ENCODE results near the gene ITIH1.
A peak's percentile ranks its signal among the peaks of the same experiment; 100 is the strongest.
"Not testable (repeated sequence)": the region's sequence is repeated elsewhere in the genome, so short reads cannot be mapped to it uniquely, and the experiment has no call there.

ITIH1 gene, protein sequence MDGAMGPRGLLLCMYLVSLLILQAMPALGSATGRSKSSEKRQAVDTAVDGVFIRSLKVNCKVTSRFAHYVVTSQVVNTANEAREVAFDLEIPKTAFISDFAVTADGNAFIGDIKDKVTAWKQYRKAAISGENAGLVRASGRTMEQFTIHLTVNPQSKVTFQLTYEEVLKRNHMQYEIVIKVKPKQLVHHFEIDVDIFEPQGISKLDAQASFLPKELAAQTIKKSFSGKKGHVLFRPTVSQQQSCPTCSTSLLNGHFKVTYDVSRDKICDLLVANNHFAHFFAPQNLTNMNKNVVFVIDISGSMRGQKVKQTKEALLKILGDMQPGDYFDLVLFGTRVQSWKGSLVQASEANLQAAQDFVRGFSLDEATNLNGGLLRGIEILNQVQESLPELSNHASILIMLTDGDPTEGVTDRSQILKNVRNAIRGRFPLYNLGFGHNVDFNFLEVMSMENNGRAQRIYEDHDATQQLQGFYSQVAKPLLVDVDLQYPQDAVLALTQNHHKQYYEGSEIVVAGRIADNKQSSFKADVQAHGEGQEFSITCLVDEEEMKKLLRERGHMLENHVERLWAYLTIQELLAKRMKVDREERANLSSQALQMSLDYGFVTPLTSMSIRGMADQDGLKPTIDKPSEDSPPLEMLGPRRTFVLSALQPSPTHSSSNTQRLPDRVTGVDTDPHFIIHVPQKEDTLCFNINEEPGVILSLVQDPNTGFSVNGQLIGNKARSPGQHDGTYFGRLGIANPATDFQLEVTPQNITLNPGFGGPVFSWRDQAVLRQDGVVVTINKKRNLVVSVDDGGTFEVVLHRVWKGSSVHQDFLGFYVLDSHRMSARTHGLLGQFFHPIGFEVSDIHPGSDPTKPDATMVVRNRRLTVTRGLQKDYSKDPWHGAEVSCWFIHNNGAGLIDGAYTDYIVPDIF

DNA sequence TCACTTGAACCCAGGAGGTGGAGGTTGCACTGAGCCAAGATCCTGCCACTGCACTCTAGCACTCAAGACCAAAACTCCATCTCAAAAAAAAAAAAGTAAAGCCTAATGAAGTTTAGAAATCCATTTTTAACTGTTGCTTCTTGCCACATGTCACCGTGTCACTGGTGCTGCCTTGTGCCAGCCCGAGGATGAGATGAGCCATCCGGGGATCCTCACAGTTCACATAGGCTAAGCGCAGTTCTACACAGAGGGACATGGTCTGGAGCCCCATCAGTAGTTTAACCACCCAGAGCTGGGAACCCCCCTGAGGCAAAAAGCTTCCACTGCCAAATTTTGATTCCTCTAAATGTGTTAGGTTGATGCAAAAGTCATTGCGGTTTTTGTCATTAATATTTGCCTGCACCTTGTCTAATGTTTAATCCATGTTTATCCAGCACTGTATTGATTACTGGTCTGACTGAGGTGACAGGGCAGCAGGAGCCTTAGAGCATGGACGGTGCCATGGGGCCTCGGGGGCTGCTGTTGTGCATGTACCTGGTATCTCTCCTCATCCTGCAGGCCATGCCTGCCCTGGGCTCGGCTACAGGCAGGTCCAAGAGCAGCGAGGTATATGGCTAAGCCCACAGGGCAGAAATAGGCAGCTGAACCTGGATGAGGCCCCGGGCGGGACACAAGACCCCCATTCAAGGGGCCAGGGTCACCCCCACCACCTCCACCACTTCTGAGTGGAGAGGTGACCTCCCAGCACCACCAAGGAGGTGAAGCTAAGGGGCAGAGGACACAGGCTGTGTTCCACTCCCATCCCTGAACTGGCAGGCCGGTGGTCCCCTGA, at the start of gene ITIH1:
Gene ITIH1, plus strand, starts transcription at position 473 of the 832 bp plus-strand sequence. Its CDS starts 17 bp downstream, at position 490.
- no peak for DNase-seq

DNA sequence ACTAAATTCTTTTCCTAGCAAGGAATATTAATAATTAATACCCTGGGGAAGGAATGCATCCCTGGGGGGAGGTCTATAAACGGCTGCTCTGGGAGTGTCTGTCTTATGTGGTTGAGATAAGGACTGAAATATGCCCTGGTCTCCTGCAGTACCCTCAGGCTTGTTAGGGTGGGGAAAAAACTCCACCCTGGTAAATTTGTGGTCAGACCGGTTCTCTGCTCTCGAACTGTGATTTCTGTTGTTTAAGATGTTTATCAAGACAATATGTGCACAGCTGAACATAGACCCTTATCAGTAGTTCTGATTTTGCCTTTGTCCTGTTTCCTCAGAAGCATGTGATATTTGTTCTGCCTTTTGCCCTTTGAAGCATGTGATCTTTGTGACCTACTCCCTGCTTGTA, 48.6 kb upstream of the ITIH1 start:
- DNase-seq = not testable (repeated sequence)

DNA sequence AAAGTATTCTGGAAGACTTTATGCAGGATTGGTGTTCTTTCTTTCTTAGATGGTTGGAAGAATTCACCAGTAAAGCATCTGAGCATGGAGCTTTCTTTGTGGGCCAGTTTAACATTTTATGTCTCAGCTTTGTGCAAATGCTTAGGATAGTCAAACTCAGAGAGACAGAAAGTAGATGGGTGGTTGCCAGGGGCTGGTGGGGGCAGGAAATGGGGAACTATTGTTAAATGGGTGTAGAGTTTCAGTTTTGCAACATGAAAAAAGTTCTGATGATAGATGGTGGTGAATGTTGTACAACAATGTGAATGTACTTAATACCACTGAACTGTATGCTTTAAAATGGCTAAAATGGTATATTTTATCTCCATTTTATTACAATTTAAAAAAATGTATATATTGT, 46.7 kb upstream of the ITIH1 start:
- no peak for DNase-seq

DNA sequence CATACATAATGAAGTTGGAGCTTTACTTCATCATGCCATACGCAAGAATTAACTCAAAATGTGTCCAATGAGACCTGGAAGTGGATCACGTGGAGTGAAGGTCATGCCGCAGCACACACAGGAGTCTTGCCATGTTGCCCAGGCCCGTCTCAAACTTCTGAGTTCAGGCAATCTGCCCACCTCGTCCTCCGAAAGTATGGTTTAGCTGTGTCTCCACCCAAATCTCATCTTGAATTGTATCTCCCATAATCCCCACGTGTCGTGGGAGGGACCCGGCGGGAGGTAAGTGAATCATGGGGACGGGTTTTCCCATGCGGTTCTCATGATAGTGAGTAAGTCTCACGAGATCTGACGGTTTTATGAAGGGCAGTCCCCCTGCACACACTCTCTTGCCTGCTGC, 45.8 kb upstream of the ITIH1 start:
- DNase-seq = no peak

DNA sequence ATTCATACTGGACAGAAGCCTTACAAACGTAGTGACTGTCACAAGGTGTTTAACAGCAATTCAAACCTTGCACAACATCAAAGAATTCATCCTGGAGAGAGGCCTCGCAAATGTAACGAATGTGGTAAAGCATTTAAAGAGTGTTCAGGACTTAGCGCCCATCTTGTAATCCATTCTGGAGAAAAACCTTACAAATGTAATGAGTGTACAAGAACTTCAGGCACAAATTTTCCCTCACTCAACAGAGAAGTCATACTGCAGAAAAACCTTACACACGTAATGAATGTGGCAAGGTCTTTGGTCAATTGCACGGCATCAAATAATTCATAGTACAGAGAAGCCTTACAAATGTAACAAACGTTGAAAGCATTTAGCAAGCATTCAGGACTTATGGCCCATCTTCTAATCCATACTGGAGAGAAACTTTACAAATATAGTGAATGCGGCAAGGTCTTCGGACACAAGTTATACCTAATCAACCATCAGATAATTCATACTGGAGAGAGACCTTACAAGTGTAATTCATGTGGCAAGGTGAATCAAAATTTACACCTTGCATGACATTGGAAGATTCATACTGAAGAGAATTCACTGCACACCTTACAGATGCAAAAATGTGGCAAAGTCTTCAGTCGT, 44.0 kb upstream of the ITIH1 start:
- DNase-seq = no peak

DNA sequence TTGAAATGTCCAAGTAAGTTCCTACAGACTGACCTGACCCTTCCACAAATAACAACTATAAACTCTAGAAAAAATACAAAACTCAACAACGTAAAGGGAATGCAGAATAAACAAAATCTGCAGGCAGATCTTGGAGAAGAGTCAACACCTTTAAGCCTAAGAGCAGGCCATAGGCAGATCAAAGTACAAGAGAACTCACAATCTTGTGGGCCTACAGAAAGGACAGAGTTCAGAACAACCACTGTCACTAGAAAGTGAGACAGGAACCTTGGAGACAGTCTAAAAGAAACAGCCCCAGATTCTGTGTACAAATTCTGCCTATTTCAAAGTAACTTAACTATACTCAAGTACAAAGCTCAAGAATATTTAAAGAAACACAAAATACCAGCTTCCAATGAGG, 37.7 kb upstream of the ITIH1 start:
- no peak for DNase-seq

DNA sequence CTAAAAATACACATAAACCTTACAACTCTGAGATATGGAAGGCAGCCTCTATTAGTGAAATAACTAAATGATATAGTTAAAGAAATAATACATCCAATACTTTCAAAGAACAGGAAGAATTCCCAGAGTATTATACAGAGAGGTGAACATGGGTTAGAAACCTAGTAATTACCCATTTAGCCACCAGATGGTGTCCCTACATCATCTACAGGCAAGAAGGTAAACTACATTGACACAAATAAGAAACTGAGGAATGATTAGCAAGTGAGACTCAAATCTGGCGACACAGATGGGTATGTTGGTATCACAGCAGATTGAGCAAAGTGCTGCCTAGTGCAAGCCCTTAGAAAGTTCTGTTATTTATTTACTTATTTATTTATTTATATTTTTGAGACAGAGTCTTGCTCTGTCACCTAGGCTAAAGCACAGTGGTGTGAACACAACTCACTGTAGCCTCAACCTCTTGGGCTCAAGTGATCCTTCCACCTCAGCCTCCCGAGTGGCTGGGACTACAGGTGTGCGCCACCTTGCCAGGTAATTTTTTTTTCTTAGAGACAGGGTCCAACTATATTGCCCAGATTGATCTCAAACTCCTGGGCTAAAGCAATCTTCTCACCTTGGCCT, 34.9 kb upstream of the ITIH1 start:
- DNase-seq = no peak

DNA sequence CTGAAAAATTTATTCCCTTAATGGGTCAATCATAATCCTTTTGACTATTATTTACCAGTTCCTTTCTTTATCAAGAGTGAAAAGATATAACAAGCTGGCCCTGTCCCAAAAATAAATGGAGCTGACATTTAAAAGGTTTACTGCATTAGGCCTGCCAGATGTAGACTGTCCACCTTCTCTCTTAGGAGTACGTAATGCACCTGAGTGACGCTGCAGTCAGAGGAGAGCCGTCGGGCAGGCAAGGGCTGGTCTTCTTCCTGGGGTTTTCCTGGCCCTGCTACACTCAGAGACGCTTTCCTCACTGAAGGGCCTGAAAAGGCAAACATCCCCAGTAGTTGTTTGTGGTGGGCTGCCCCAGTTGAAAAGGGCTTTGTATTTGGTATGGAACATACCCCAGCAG, 34.2 kb upstream of the ITIH1 start:
- no peak for DNase-seq

DNA sequence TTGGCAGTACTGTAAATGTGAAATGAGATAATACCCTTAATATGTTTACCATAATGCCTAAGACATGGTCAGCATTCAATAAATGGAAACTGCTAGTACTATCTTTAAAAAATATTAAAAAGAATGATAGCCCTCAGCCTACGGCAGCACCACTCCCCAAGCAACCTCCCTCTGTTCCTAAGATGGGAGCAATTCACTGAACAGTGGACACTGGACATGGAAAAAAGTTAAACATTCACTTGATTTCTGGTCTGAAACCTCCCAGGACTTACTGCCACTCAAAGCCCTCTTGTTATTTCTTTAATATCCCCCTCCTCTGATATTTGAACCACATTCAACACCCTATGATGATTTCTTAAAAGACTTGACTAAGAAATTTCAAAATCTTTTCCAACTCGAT, 33.7 kb upstream of the ITIH1 start:
- DNase-seq = no peak

DNA sequence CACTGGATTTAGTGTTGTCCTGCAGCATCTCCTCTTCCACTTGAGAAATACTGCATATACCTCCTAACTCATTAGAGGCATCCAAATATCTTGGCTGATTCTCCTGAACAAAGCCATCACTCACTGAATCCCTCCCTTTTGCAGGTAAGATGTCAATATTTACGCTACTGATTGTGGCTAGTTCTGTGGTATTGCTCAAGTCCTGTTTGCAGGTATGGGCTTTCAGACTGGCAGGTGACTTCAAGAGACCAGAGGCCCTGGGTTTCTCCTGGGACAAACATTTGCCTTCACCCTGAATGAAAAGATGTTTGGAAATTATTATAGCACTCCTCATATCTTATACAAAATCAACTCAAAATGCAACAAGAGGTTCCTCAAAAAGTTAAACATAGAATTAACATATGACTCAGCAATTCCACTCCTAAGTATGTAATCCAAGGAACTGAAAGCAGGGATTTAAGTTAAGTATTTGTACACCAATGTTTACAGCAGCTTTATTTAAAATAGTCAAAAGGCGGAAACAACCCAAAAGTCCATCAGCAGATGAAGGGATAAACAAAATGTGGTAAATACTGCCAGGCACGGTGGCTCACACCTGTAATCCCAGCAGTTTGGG, 25.2 kb upstream of the ITIH1 start:
- DNase-seq = no peak

DNA sequence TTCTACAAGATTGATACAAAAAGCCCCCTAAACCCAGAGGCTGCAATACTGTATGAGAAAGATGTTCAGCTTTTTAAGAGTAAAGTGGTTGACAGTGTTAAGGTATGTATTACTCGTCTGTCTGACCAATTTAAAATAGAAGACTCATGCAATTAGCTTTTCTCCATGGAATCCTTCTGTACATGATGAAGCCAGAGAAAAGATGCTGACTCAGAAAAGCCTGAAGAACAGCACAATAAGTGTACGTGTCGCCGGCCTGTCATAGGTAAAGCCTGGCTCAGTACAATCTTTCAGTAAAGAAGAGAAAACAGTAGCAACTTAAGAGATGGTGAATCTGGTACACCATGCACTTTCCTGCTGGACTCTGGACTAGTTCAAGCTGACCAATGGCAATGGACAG, 23.0 kb upstream of the ITIH1 start:
- no peak for DNase-seq

DNA sequence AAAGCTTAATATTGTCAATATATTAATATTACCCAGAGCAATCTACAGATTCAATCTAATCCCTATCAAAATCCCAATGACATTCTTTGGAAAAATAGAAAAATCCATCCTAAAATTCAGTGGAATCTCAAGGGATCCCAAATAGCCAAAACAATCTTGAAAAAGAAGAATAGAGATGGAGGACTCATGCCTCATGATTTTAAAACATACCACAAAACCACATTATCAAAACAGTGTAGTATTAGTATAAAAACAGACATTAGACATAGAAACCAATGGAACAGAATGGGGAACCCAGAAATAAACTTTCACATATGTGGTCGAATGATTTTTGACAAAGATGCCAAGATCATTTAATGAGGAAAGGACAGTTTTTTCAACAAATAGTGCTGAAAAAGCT, 21.3 kb upstream of the ITIH1 start:
- no peak for DNase-seq

DNA sequence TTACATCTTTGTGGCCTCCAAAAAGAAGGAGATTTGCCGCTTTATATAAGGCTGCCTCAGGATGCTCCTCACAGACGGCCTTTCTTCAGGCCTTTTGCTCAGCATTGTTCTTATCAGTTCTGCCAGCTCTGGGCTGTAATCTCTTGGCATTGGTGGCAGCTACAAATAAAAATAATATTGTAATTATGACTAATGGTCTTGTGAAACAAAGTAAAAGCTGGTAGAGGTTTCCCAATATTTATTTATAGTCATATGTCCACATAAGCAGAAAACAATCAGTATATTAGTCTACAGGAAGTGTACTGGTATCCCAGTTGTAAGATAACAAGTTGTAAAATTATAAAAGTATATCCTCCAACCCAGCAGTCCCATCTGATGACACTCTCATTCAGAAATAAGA, 13.9 kb upstream of the ITIH1 start:
- no peak for DNase-seq

DNA sequence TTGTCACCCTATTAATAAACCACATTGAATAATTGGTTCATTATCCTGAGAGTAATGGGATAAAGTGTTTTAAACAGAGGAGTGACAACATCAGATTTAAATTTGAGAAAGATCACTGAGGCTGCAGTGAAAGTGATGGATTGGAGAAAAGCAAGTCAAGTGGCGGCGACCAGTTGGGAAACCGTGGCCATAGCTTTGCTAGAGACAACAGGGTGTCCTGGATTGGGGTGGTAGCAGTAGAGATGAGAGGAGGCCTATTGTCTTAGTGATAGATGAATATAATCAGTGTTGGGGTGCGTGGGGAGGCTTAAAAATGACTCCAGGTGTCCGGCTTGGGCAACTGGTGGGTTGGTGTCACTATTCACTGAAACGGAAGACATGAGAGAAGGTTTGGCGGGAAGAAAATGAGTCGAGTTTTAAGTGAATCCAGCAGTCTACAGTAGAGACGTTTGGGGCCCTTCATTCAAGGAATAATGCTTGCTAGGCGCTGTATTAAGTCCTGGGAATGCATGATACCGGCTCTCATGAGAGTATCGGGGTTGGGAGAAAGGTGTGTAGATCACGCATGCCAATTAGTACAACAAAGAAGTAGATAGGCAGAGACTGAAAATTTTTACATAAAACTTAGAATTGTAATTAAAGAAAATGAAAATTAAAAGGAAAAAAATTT, 7.5 kb upstream of the ITIH1 start:
- DNase-seq = no peak

DNA sequence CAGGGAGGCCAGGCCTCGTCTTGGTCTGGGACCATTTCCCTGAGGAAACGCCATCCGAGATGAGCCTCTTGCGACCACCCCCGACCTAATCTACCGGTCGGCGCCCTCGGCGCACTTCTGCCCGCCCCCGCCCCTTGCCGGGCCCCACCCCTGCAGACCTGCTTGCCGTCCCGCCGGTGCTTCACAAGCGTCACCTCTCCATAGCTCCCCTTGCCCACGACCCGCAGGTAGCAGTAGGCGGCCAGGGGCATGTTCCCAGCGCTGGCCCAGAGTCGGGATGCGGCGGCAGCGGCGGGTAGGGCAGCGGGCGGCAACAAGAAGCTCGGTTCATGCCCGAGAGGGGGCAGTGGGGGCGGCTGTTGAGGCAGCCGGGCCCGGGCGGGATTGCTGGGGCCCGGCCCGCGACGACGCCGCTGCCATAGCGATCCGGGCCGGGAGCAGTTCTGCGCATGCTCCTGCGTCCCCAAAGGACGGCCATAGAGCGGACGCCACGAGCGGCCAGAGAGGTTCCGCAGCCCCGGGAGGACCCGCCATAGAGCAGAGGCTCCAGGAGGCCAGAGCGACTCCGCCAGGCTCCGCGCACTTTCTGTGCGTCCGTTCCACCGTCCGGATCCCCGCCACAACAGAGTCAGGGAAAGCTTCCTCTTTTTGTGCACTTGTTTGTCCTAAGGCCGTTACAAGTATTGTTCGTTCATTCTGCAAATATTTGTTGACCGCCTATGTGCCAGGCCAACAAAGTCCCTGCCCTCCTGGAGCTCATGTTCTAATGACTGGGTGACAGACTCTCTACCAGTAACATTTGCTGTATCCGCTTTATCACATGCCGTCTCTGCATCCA, 6.7 kb upstream of the ITIH1 start, which contains the start of gene NEK4:
Gene NEK4, minus strand, starts transcription at position 445 of the 838 bp plus-strand sequence. Its CDS starts 194 bp downstream, at position 251.
- DNase-seq = peak; percentile 90

DNA sequence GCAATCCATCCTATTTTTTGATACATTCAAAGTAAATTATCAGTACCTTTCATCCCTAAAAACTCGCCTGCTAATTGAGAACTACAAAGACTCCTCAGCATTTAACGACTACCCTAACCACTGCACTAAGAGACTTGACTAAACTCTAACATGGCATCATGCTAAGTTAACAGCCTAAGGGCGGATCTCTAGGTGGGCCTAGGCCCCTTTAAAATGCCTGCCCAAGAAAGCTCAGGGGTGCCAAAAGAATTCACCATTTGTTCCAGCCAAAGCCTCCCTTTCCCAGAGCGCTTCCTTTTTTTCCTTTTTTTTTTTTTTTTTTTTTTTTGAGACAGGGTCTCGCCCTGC, 6.1 kb upstream of the ITIH1 start:
- no peak for DNase-seq

DNA sequence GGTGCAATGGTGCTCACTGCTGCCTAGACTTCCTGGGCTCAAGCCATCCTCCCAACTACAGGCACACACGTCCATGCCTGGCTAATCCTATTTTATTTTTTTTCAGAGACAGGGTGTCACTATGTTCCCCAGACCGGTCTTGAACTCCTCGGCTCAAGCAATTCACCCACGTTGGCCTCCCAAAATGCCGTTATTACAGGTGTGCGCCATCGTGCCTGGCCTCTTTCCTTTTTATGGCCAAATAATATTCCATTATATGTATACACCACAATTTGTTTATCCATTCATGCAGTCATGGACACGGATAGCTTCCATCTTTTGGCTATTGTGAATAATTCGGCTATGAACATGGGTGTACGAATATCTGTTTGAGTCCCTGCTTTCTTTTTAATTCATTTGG, 5.7 kb upstream of the ITIH1 start:
- DNase-seq = no peak

DNA sequence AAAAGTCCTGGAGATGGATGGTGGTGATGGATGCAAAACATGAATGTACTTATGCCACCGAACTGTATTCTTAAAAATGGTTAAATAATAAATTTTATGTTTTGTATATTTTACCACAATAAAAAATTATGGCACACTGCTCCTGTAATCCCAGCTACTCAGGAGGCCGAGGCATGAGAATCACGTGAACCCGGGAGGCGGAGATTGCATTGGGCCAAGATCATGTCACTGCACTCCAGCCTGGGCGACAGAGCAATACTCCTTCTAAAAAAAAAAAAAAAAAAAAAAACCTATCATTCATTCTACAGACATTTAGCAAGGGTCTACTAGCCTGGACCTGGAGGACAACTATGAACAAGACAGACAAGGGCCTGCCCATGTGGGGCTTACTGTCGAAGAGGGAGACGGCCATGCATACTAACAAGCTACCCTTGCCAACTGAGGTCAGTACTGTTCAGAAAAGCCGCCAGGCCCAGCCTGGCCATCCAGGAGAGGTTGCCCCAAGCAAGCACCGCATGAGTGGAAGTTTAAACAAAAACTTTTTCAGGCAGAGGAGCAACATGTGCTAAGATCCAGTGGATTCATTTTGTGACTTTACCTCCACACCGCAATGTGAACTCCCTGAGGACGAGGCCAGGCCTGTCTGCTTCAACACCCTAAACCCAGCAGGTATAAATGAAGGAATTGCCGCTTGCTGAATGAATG, 3.9 kb upstream of the ITIH1 start:
- no peak for DNase-seq

DNA sequence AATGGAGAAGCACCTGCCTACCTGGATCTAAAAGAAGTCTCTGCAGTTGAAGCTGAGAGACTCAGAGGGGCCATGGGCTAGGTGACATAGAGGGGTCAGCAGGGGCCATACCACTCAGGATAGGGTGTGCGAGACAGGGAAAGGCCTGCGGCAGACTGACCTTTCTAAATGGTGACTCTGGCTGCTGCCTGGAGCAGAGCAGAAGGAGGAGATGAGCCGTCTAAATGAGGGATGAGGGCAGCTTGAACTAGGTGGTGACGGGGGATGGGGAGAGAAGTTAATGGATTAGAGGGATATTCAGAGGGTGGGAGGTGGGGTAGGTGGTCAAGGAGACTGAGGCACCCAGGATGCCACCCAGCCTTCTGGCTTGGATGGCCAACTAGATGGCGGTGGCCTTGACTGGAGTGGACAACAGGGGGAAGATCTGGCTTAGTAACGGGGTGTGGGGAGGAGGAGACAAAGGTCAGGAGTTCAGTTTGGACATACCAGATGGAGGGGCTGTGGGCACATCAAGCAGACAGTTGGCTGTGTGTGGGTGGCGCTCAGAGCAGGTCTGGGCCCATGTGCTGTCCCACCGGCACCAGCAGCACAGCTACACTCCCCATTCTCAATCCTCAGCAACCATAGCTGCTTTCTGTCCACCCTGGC, 3.2 kb upstream of the ITIH1 start:
- DNase-seq = no peak
